Mesendoderm (in vitro differentiated cells): ENCODE measurements around the gene UBE2E2.

ENCODE experiments used
- DNase-seq: peaks from one replicate; pipeline ENCODE4 v3.0.0; 2013
- H2AK5ac ChIP-seq: 2 replicates; pipeline ENCODE4 v1.6.1; 2013; ENCODE audit warnings: low read length, inconsistent platforms
- H2BK120ac ChIP-seq: 2 replicates; pipeline ENCODE4 v1.6.1; 2013; ENCODE audit warnings: low read depth, mild to moderate bottlenecking, low read length, moderate library complexity, mixed read lengths
- H2BK15ac ChIP-seq: replicated peaks from 2 replicates; pipeline ENCODE4 v1.6.1; 2013; ENCODE audit warnings: low read depth, mild to moderate bottlenecking, moderate library complexity
- H2BK5ac ChIP-seq: 2 replicates; pipeline ENCODE4 v1.6.1; 2013; ENCODE audit warnings: low read length, inconsistent platforms
- H3K18ac ChIP-seq: 2 replicates; pipeline ENCODE4 v1.6.1; 2013; ENCODE audit warnings: mild to moderate bottlenecking, low read length, mixed read lengths
- H3K23ac ChIP-seq: one replicate; pipeline ENCODE4 v1.6.1; 2013; ENCODE audit warnings: low read length
- H3K27ac ChIP-seq: 2 replicates; pipeline ENCODE4 v1.5.1; 2013; ENCODE audit warnings: low read depth, mild to moderate bottlenecking, inconsistent platforms, low read length, moderate library complexity
- H3K27me3 ChIP-seq: 2 replicates; pipeline ENCODE4 v1.6.1; 2013; ENCODE audit warnings: low read length, control low read depth, mild to moderate bottlenecking, inconsistent platforms; ENCODE audit not compliant: insufficient read depth, poor library complexity
- H3K36me3 ChIP-seq: 2 replicates; pipeline ENCODE4 v1.6.1; 2013; ENCODE audit warnings: low read length, inconsistent platforms; ENCODE audit not compliant: control insufficient read depth, insufficient read depth
- H3K4ac ChIP-seq: one replicate; pipeline ENCODE4 v1.6.1; 2013; ENCODE audit warnings: low read depth, mild to moderate bottlenecking, low read length, moderate library complexity
- H3K4me1 ChIP-seq: 2 replicates; pipeline ENCODE4 v1.6.1; 2013; ENCODE audit warnings: low read depth, low read length, inconsistent platforms; ENCODE audit not compliant: control insufficient read depth
- H3K4me2 ChIP-seq: 2 replicates; pipeline ENCODE4 v1.6.1; 2013; ENCODE audit warnings: low read length
- H3K4me3 ChIP-seq: 2 replicates; pipeline ENCODE4 v1.5.1; 2013; ENCODE audit warnings: mild to moderate bottlenecking, low read length
- H3K56ac ChIP-seq: one replicate; pipeline ENCODE4 v1.6.1; 2013; ENCODE audit warnings: low read length
- H3K79me1 ChIP-seq: 2 replicates; pipeline ENCODE4 v1.6.1; 2013; ENCODE audit warnings: low read length, inconsistent platforms
- H3K79me2 ChIP-seq: 2 replicates; pipeline ENCODE4 v1.6.1; 2013; ENCODE audit warnings: mild to moderate bottlenecking, low read length; ENCODE audit not compliant: control insufficient read depth, insufficient read depth
- H3K9ac ChIP-seq: 2 replicates; pipeline ENCODE4 v1.6.1; 2013; ENCODE audit warnings: low read length, inconsistent platforms
- H4K5ac ChIP-seq: one replicate; pipeline ENCODE4 v1.6.1; 2013; ENCODE audit warnings: low read length
- H4K8ac ChIP-seq: one replicate; pipeline ENCODE4 v1.6.1; 2013; ENCODE audit warnings: low read depth, mild to moderate bottlenecking, control low read depth, low read length, moderate library complexity
- WGBS: extraction: QIAGEN DNeasy Blood & Tissue Kit; methylation state at CpG from one replicate; pipeline ENCODE4 v1.1.7; 2013; ENCODE audit warnings: low lambda C conversion rate, missing lambda C conversion rate; ENCODE audit not compliant: insufficient coverage; ENCODE audit errors: extremely low coverage; 5-methylcytosine and 5-hydroxymethylcytosine counted together

The UBE2E2 gene

DNA sequence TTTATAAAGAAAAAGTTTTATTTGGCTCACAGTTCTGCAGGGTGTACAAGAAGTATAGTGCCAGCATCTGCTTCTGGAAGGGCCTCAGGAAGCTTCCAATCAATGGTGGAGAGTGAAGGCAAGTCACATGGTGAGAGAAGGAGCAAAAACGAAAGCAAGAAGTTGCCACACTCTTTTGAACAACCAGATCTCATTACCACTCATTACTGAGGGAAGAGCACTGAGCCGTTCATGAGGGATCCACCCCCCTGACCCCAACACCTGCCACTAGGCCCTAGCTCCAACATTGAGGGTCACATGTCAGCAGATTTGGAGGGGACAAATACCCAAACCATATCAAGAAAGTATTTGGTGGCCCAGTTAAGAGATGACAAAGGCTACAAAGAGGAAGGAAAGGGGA is 363.4 kb downstream of the UBE2E2 start:
- no peaks in the 10 kb centered on the region for H3K79me1 ChIP-seq
- no peak overlapping the region for H2BK15ac ChIP-seq
- H3K27ac ChIP-seq: no peak overlapping the region
- no peak overlapping the region for H4K8ac ChIP-seq
- H3K4me2 ChIP-seq: no peak overlapping the region
- H3K4me1 ChIP-seq: no peaks in the 10 kb centered on the region
- DNase-seq: no peak
- H3K79me2 ChIP-seq: no peaks in the 10 kb centered on the region
- H2AK5ac ChIP-seq: no peak overlapping the region
- H3K56ac ChIP-seq: no peak overlapping the region
- H3K23ac ChIP-seq: no peak overlapping the region
- no CpG with 5 or more reads among the region's 2 CpGs for WGBS
- H4K5ac ChIP-seq: no peak overlapping the region
- no peaks in the 10 kb centered on the region for H3K27me3 ChIP-seq
- H2BK120ac ChIP-seq: no peak overlapping the region
- H3K4me3 ChIP-seq: no peak overlapping the region
- H3K9ac ChIP-seq: no peak overlapping the region
- no peak overlapping the region for H2BK5ac ChIP-seq
- H3K36me3 ChIP-seq: no peaks in the 10 kb centered on the region
- H3K4ac ChIP-seq: no peak overlapping the region
- no peak overlapping the region for H3K18ac ChIP-seq

DNA sequence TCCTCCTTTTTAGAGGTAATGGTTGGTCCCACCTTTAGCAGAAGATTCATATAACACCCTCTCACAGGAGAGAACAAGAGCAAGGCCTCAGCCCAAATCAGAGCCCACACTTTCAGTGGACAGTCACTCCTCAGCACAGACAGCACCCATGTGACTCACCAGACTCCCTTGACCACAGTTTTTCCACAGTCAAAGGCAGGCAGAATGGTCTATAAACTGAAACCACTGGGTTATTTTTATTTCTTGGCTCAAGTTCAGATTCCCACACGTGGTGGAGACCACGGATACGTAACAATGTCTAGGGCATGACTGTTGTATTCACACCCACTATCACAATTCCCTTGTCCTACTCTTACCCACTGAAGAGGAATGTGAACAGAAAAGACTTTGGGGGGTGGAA is 364.8 kb downstream of the UBE2E2 start:
- no peak overlapping the region for H3K9ac ChIP-seq
- H2AK5ac ChIP-seq: no peak overlapping the region
- H3K27me3 ChIP-seq: no peaks in the 10 kb centered on the region
- H2BK15ac ChIP-seq: no peak overlapping the region
- no peak overlapping the region for H3K4me2 ChIP-seq
- no peak overlapping the region for H3K56ac ChIP-seq
- no peak for DNase-seq
- H3K18ac ChIP-seq: no peak overlapping the region
- no peak overlapping the region for H3K4ac ChIP-seq
- no peaks in the 10 kb centered on the region for H3K4me1 ChIP-seq
- WGBS: no CpG with 5 or more reads among the region's 3 CpGs
- no peaks in the 10 kb centered on the region for H3K79me1 ChIP-seq
- no peaks in the 10 kb centered on the region for H3K36me3 ChIP-seq
- H3K4me3 ChIP-seq: no peak overlapping the region
- H4K8ac ChIP-seq: no peak overlapping the region
- H3K27ac ChIP-seq: no peak overlapping the region
- H3K79me2 ChIP-seq: no peaks in the 10 kb centered on the region
- H4K5ac ChIP-seq: no peak overlapping the region
- H2BK120ac ChIP-seq: no peak overlapping the region
- H2BK5ac ChIP-seq: no peak overlapping the region
- H3K23ac ChIP-seq: no peak overlapping the region

DNA sequence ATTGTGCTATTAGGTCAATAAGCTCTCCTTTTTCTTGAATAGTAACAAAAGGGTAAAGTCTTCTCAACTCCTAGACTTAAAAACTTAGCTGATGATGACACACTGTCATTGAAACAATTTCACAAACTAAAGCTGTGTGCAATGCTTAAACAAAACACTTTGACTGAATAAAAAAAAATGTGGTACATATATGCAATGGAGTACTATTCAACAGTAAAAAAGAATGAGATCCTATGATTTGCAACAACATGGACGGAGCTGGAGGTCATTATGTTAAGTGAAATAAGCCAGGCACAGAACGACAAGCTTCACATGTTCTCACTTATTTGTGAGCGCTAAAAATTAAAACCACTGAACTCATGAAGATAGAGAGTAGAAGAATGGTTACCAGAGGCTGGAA is 370.7 kb downstream of the UBE2E2 start:
- Histone ChIP-seq H2AK5ac (no peak overlapping the region), H4K8ac (no peak overlapping the region), H3K4ac (no peak overlapping the region), H2BK15ac (no peak overlapping the region), H4K5ac (no peak overlapping the region), H3K27me3 (no peaks in the 10 kb centered on the region), H3K79me1 (no peaks in the 10 kb centered on the region), H3K56ac (no peak overlapping the region), H3K18ac (no peak overlapping the region), H2BK5ac (no peak overlapping the region), H3K4me1 (no peaks in the 10 kb centered on the region), H3K23ac (no peak overlapping the region), H3K36me3 (no peaks in the 10 kb centered on the region), H3K27ac (no peak overlapping the region), H2BK120ac (no peak overlapping the region), H3K79me2 (no peaks in the 10 kb centered on the region), H3K9ac (no peak overlapping the region), H3K4me3 (no peak overlapping the region), H3K4me2 (no peak overlapping the region)
- no peak for DNase-seq
- no CpG with 5 or more reads among the region's 3 CpGs for WGBS

DNA sequence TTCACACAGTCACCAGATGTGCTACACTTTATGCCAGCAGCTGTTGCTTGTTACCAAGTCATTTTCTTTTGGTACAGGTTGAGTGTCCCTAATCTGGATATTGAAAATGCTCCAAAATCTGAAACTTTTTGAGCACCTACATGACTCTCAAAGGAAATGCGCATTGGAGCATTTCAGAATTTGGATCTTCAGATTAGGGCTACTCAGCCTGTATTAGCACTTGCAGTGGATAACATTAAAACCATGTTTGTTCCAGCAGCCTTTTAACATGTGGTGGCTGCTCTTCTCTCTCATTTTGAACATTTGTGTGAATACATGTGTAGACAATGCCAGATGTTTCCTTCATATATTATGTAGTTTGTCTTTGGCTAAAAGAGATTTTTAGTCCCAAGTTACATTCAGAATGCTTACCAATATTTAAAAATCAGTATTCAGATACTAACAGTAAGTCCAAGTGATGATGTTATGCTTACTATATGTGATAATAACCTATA is 371.7 kb downstream of the UBE2E2 start:
- H4K8ac ChIP-seq: no peak overlapping the region
- no peak overlapping the region for H3K4ac ChIP-seq
- no peak overlapping the region for H3K4me3 ChIP-seq
- H3K27me3 ChIP-seq: no peaks in the 10 kb centered on the region
- H3K79me2 ChIP-seq: no peaks in the 10 kb centered on the region
- H2BK5ac ChIP-seq: no peak overlapping the region
- no peak overlapping the region for H3K4me2 ChIP-seq
- no peaks in the 10 kb centered on the region for H3K36me3 ChIP-seq
- H2BK120ac ChIP-seq: no peak overlapping the region
- no peak overlapping the region for H3K56ac ChIP-seq
- H3K27ac ChIP-seq: no peak overlapping the region
- no peak overlapping the region for H2BK15ac ChIP-seq
- H3K79me1 ChIP-seq: no peaks in the 10 kb centered on the region
- H3K18ac ChIP-seq: no peak overlapping the region
- no peak overlapping the region for H3K9ac ChIP-seq
- WGBS: no CpG with 5 or more reads among the region's 1 CpG
- no peak overlapping the region for H2AK5ac ChIP-seq
- no peak overlapping the region for H3K23ac ChIP-seq
- no peak overlapping the region for H4K5ac ChIP-seq
- DNase-seq: no peak
- H3K4me1 ChIP-seq: no peaks in the 10 kb centered on the region

DNA sequence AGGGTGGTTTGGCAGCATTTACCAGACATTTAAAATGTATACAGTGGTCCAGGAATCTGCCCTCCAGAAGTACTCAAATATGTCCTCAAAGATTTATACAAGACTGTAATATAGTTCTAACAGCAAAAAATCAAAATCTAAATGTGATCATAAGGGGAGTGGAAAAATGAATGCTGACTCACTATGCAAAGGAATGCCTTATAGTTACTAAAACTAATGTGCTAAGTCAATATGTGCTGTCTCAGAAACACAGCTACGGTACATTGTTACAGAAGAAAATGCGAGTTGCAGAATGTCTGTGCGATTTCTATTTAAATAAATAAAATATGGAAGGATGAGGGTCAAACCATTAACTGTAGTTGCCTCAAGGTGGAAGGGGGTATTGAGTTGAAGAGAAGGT is 372.6 kb downstream of the UBE2E2 start:
- H4K5ac ChIP-seq: no peak overlapping the region
- no peak overlapping the region for H3K9ac ChIP-seq
- H2BK15ac ChIP-seq: no peak overlapping the region
- H3K79me2 ChIP-seq: no peaks in the 10 kb centered on the region
- H3K27me3 ChIP-seq: no peaks in the 10 kb centered on the region
- H2BK5ac ChIP-seq: no peak overlapping the region
- no peak overlapping the region for H3K4ac ChIP-seq
- H3K4me2 ChIP-seq: no peak overlapping the region
- no peaks in the 10 kb centered on the region for H3K79me1 ChIP-seq
- no CpG with 5 or more reads among the region's 3 CpGs for WGBS
- no peak overlapping the region for H3K23ac ChIP-seq
- no peak overlapping the region for H4K8ac ChIP-seq
- no peak overlapping the region for H2AK5ac ChIP-seq
- H3K4me1 ChIP-seq: no peaks in the 10 kb centered on the region
- H3K56ac ChIP-seq: no peak overlapping the region
- no peak for DNase-seq
- H3K36me3 ChIP-seq: no peaks in the 10 kb centered on the region
- no peak overlapping the region for H2BK120ac ChIP-seq
- H3K27ac ChIP-seq: no peak overlapping the region
- no peak overlapping the region for H3K4me3 ChIP-seq
- no peak overlapping the region for H3K18ac ChIP-seq

DNA sequence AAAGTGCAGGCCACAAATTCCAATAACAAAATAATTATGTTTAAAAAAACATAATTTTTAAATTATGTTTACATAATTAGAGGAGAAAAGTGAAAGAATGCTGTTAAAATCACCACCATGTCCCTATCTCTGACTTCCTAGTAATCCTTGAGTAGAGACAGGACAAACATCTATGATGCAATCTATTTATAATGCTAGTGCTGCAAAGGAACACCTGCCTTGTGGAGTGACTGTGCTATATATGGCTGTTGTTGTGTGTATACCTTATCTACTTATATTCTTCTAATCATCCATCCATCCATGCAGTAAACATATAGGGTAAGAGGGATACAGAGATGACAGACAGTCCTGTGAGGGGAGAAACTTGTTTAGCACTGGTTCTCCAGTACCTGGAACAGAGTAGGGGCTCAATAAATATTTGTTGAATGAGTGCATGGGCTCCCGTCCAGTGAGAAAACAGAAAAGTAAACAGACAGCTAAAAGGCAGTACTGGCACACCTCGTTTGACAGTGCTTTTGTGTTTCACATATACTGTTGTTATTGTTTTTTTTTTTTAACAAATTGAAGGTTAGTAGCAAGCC is 373.3 kb downstream of the UBE2E2 start:
- no peak for DNase-seq
- H3K18ac ChIP-seq: no peak overlapping the region
- H3K79me1 ChIP-seq: no peaks in the 10 kb centered on the region
- no peak overlapping the region for H4K5ac ChIP-seq
- no peak overlapping the region for H3K9ac ChIP-seq
- no peaks in the 10 kb centered on the region for H3K27me3 ChIP-seq
- no peak overlapping the region for H3K56ac ChIP-seq
- H3K4me1 ChIP-seq: no peaks in the 10 kb centered on the region
- WGBS: no CpG with 5 or more reads among the region's 2 CpGs
- no peak overlapping the region for H2BK15ac ChIP-seq
- no peak overlapping the region for H2BK120ac ChIP-seq
- H2BK5ac ChIP-seq: no peak overlapping the region
- no peak overlapping the region for H3K27ac ChIP-seq
- no peak overlapping the region for H3K23ac ChIP-seq
- H3K4me3 ChIP-seq: no peak overlapping the region
- no peak overlapping the region for H2AK5ac ChIP-seq
- H3K79me2 ChIP-seq: no peaks in the 10 kb centered on the region
- no peaks in the 10 kb centered on the region for H3K36me3 ChIP-seq
- H4K8ac ChIP-seq: no peak overlapping the region
- no peak overlapping the region for H3K4ac ChIP-seq
- no peak overlapping the region for H3K4me2 ChIP-seq
